NOMO-1 treated with dmso at 0.1 percent for 144 hours (cell line): ENCODE measurements around the gene TEDC1.

Experiments
- DNase-seq: peaks from one replicate; lab custom pipeline; 2025; ENCODE audit not compliant: unreplicated experiment; lab: John Stamatoyannopoulos, UW

TEDC1 gene

GRCh38 chr14:105458010-105458409, 33.0 kb upstream of the TEDC1 start:
- no peak for DNase-seq

- DNase-seq, result no peak
These were observed 32.5 kb upstream of the TEDC1 start for GRCh38 chr14:105458571-105458970.

GRCh38 chr14:105460116-105460515, 30.9 kb upstream of the TEDC1 start:
- DNase-seq, result no peak

- DNase-seq, result no peak
These were observed 30.4 kb upstream of the TEDC1 start for GRCh38 chr14:105460616-105461015.

GRCh38 chr14:105461903-105462302, 29.1 kb upstream of the TEDC1 start:
- no peak for DNase-seq

GRCh38 chr14:105464501-105464900, 26.5 kb upstream of the TEDC1 start:
- no peak for DNase-seq

- DNase-seq, result no peak
These were observed 25.6 kb upstream of the TEDC1 start for GRCh38 chr14:105465209-105466031.

- DNase-seq, result no peak
These were observed 24.4 kb upstream of the TEDC1 start for GRCh38 chr14:105466531-105467248.

GRCh38 chr14:105467249-105467941, 23.7 kb upstream of the TEDC1 start:
- no peak for DNase-seq

- DNase-seq, result no peak
These were observed 23.0 kb upstream of the TEDC1 start for GRCh38 chr14:105467942-105468471.

GRCh38 chr14:105468621-105469241, 22.3 kb upstream of the TEDC1 start:
- DNase-seq, result no peak

- no peak for DNase-seq
These were observed 21.3 kb upstream of the TEDC1 start for GRCh38 chr14:105469456-105470349.

- DNase-seq, result no peak
These were observed 20.4 kb upstream of the TEDC1 start for GRCh38 chr14:105470350-105471296.

- DNase-seq, result no peak
These were observed 19.7 kb upstream of the TEDC1 start for GRCh38 chr14:105471297-105471821.

- no peak for DNase-seq
These were observed 19.1 kb upstream of the TEDC1 start for GRCh38 chr14:105471823-105472485.

GRCh38 chr14:105472486-105472991, 18.5 kb upstream of the TEDC1 start:
- DNase-seq, result no peak

- no peak for DNase-seq
These were observed 17.9 kb upstream of the TEDC1 start for GRCh38 chr14:105473033-105473676.
